ENCODE measurements around the gene HPSE2. TPM values are rescaled to one million over a fixed set of nuclear protein-coding genes. Genes with fewer than 3 reads are reported as not detected.

Gene HPSE2
- total and polyA plus RNA-seq, 2 donors (not counting 1 experiment from before 2014, with no cell fraction given), result not detected

DNA sequence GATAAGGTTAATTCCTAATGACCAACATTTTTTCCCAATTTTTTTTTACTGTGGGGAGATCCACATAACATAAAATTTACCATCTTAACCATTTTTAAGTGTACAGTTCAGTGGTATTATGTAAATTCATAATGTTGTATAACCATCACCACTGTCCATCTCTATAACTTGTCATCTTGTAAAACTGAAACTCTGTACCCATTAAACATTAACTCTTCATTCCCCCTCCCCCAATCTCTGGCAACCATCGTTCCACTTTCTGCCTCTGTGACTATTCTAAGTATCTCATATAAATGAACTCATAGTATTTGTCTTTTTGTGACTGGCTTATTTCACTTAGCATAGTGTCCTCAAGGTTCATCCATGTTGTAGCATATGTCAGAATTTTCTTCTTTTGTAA lies 742.9 kb downstream of the HPSE2 start:
- H3K4me3 ChIP-seq (ENCODE audit: control extremely low read depth in 1 of 5, extremely low read depth in 1 of 5, insufficient read depth in 1 of 5, low read depth in 2 of 5, low read length in 4 of 5), result no peak overlapping the region
- ATAC-seq (ENCODE audit: low read depth) (no peak), DNase-seq (no peak)
- peaks cover 0 to 7% (median 2%) of the 10 kb centered on the region in 4 experiments for H3K27me3 ChIP-seq (replicated peaks in 1 of 4; ENCODE audit: control extremely low read depth in 1 of 4, control insufficient read depth in 3 of 4, insufficient read depth in 4 of 4, low read length in 3 of 4)
- no peak overlapping the region for H3K27ac ChIP-seq (ENCODE audit: low read length in 2 of 2)
- no peaks in the 10 kb centered on the region for H4K20me1 ChIP-seq (ENCODE audit: control insufficient read depth, insufficient read depth, low read length, poor library complexity, severe bottlenecking)
- H3K4me2 ChIP-seq (replicated peaks; ENCODE audit: low read depth, low read length, poor library complexity, severe bottlenecking), result no peak overlapping the region
- no peak overlapping the region for H3K9ac ChIP-seq (ENCODE audit: low read length)
- no peak overlapping the region for H3K4me3 Mint-ChIP-seq
- no peak for TF ChIP-seq EZH2 (IDR thresholded peaks at IDR 0.05; ENCODE audit: borderline replicate concordance, insufficient read depth, low read depth, low read length, poor library complexity, severe bottlenecking)
- TF ChIP-seq, protein P1, sequence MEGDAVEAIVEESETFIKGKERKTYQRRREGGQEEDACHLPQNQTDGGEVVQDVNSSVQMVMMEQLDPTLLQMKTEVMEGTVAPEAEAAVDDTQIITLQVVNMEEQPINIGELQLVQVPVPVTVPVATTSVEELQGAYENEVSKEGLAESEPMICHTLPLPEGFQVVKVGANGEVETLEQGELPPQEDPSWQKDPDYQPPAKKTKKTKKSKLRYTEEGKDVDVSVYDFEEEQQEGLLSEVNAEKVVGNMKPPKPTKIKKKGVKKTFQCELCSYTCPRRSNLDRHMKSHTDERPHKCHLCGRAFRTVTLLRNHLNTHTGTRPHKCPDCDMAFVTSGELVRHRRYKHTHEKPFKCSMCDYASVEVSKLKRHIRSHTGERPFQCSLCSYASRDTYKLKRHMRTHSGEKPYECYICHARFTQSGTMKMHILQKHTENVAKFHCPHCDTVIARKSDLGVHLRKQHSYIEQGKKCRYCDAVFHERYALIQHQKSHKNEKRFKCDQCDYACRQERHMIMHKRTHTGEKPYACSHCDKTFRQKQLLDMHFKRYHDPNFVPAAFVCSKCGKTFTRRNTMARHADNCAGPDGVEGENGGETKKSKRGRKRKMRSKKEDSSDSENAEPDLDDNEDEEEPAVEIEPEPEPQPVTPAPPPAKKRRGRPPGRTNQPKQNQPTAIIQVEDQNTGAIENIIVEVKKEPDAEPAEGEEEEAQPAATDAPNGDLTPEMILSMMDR (IDR thresholded peaks at IDR 0.05), result no peak
- POLR2A ChIA-PET, result no interaction called here
- intact Hi-C loops (cut with micrococcal nuclease), result no loop called here
- peaks cover 10% of the 10 kb centered on the region for H3K27me3 Mint-ChIP-seq
- H3K79me2 ChIP-seq (ENCODE audit: control insufficient read depth, insufficient read depth, low read length), result no peaks in the 10 kb centered on the region
- H2AFZ ChIP-seq (ENCODE audit: insufficient read depth, low read depth, low read length, poor library complexity, severe bottlenecking), result no peak overlapping the region
- no peaks in the 10 kb centered on the region for H3K36me3 ChIP-seq (replicated peaks in 1 of 2; ENCODE audit: control extremely low read depth in 1 of 2, control insufficient read depth in 1 of 2, extremely low read depth in 1 of 2, insufficient read depth in 2 of 2, low read length in 1 of 2)
- H3K4me1 ChIP-seq (ENCODE audit: control insufficient read depth in 2 of 2, insufficient read depth in 2 of 2, low read length in 2 of 2), result no peaks in the 10 kb centered on the region
- H3K4me1 Mint-ChIP-seq, result no peaks in the 10 kb centered on the region
- CTCF ChIA-PET, result no interaction called here
- WGBS (ENCODE audit: insufficient coverage), result no CpG with 5 or more reads among the region's 1 CpG
- H3K9me3 Mint-ChIP-seq (ENCODE audit: insufficient read depth), result peaks cover 10% of the 10 kb centered on the region
- H3K27ac Mint-ChIP-seq, result no peak overlapping the region
- H3K9me3 ChIP-seq (ENCODE audit: control extremely low read depth in 1 of 3, control insufficient read depth in 2 of 3, insufficient read depth in 1 of 3, low read length in 2 of 3), result peaks cover 0 to 18% (median 4%) of the 10 kb centered on the region in 3 donors

DNA sequence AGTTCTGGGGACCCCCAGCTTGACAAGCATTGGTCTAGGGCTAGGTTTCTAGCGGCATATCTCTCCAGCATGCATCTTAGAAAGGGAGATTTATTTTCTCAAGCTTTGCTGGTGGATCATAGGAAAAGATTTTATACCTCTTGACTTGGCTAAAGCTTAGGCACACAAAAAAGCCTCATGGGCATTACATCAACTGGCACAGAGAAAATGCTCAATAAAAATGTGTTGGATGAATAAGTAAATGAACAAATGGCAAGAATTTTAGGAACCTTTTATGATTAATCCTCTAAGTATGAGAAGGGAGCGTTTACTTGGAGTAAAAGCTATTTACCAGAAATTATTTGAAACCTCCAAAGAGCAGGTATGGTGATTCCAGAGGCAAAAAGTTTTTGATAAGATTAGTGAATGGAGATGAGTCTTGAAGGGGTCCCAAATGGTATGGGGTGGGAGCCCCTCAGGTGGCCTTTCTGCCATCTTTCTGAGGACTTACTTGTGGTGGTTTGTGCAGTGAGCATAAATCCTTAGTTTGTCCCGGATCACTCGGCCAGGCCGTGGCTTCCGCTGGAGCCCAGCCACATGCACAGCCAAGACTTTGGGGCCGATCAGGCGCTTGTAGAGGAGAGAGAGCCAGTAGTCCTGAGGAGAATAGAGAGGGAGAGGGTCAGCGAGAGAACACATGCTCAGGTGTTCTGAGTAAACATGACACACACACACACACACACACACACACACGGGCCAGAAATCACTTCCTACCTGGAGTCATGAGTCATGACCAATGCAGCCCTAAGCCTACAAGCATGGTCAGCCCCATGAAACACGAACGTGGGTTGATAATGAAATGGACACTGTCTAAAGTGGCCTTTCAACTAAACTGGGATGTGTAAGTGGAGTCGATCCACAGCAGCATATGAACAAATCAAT lies 745.8 kb downstream of the HPSE2 start:
- CTCF ChIA-PET, result interaction anchor here (1.3 kb wide), 1 partner anchor 23 kb away, joined by 4 read pairs; no protein-coding TSS in a partner anchor
- H3K9me3 ChIP-seq (ENCODE audit: control extremely low read depth in 1 of 3, control insufficient read depth in 2 of 3, insufficient read depth in 1 of 3, low read length in 2 of 3), result peaks cover 0 to under 1% (median 0%) of the 10 kb centered on the region in 3 donors
- POLR2A ChIA-PET, result no interaction called here
- no peak overlapping the region for H3K4me3 Mint-ChIP-seq
- H3K4me3 ChIP-seq (ENCODE audit: control extremely low read depth in 1 of 5, extremely low read depth in 1 of 5, insufficient read depth in 1 of 5, low read depth in 2 of 5, low read length in 4 of 5), result no peak overlapping the region
- no peaks in the 10 kb centered on the region for H3K4me1 Mint-ChIP-seq
- DNase-seq (no peak), ATAC-seq (ENCODE audit: low read depth) (no peak)
- no peak overlapping the region for H3K4me2 ChIP-seq (replicated peaks; ENCODE audit: low read depth, low read length, poor library complexity, severe bottlenecking)
- peaks cover 14% of the 10 kb centered on the region for H3K27me3 Mint-ChIP-seq
- H3K27ac ChIP-seq (ENCODE audit: low read length in 2 of 2), result no peak overlapping the region
- no peaks in the 10 kb centered on the region for H4K20me1 ChIP-seq (ENCODE audit: control insufficient read depth, insufficient read depth, low read length, poor library complexity, severe bottlenecking)
- no peaks in the 10 kb centered on the region for H3K4me1 ChIP-seq (ENCODE audit: control insufficient read depth in 2 of 2, insufficient read depth in 2 of 2, low read length in 2 of 2)
- no peak overlapping the region for H3K9ac ChIP-seq (ENCODE audit: low read length)
- H3K27ac Mint-ChIP-seq, result no peak overlapping the region
- no peaks in the 10 kb centered on the region for H3K9me3 Mint-ChIP-seq (ENCODE audit: insufficient read depth)
- TF ChIP-seq, protein P1 (IDR thresholded peaks at IDR 0.05), result no peak
- TF ChIP-seq EZH2 (IDR thresholded peaks at IDR 0.05; ENCODE audit: borderline replicate concordance, insufficient read depth, low read depth, low read length, poor library complexity, severe bottlenecking), result no peak
- intact Hi-C loops (cut with micrococcal nuclease), result no loop called here
- WGBS (ENCODE audit: insufficient coverage), result 95% methylated on average over 4 of the region's 13 CpGs
- H3K36me3 ChIP-seq (replicated peaks in 1 of 2; ENCODE audit: control extremely low read depth in 1 of 2, control insufficient read depth in 1 of 2, extremely low read depth in 1 of 2, insufficient read depth in 2 of 2, low read length in 1 of 2), result no peaks in the 10 kb centered on the region
- H2AFZ ChIP-seq (ENCODE audit: insufficient read depth, low read depth, low read length, poor library complexity, severe bottlenecking), result no peak overlapping the region
- H3K27me3 ChIP-seq (replicated peaks in 1 of 4; ENCODE audit: control extremely low read depth in 1 of 4, control insufficient read depth in 3 of 4, insufficient read depth in 4 of 4, low read length in 3 of 4), result peaks cover 0 to 11% (median 2%) of the 10 kb centered on the region in 4 experiments
- no peaks in the 10 kb centered on the region for H3K79me2 ChIP-seq (ENCODE audit: control insufficient read depth, insufficient read depth, low read length)
